Aorta (tissue), 5 donors: Measurements from ENCODE around the gene PPP3R1. TPM values are rescaled to one million over a fixed set of nuclear protein-coding genes. Genes with fewer than 3 reads are reported as not detected.

Experiments
- ATAC-seq: fragments of 200-7000 bp; cut with Tn5 transposase; one replicate; pipeline ENCODE4 v1.9.1; 2022; ENCODE audit warnings: moderate library complexity; ENCODE audit not compliant: low FRiP score
- DNase-seq, 2 donors: peaks; one replicate each; pipeline ENCODE4 v3.0.0-alpha.2; 2020
- H3K27ac ChIP-seq, 2 donors: one replicate each; pipeline ENCODE4 v1.5.1; 2013; ENCODE audit warnings: low read length in 2 of 2, mild to moderate bottlenecking in 2 of 2, moderate library complexity in 2 of 2, control low read depth in 1 of 2, inconsistent platforms in 1 of 2, low read depth in 1 of 2
- H3K27me3 ChIP-seq, 2 donors: one replicate each; pipeline ENCODE4 v1.6.1; 2013; ENCODE audit warnings: control low read depth in 1 of 2, low read length in 1 of 2, mild to moderate bottlenecking in 1 of 2, moderate library complexity in 1 of 2; ENCODE audit not compliant: insufficient read depth in 2 of 2, control insufficient read depth in 1 of 2
- H3K36me3 ChIP-seq, 2 donors: one replicate each; pipeline ENCODE4 v1.6.1; 2013; ENCODE audit warnings: control low read depth in 1 of 2, low read length in 1 of 2, mild to moderate bottlenecking in 1 of 2; ENCODE audit not compliant: insufficient read depth in 2 of 2, control insufficient read depth in 1 of 2
- H3K4me1 ChIP-seq, 2 donors: one replicate each; pipeline ENCODE4 v1.6.1; 2013; ENCODE audit warnings: low read length in 2 of 2, control low read depth in 1 of 2, mild to moderate bottlenecking in 1 of 2, moderate library complexity in 1 of 2; ENCODE audit not compliant: insufficient read depth in 2 of 2, control insufficient read depth in 1 of 2
- H3K4me3 ChIP-seq, 2 donors: one replicate each; pipeline ENCODE4 v1.5.1; 2013; ENCODE audit warnings: low read length in 2 of 2, control low read depth in 1 of 2, mild to moderate bottlenecking in 1 of 2
- H3K9me3 ChIP-seq: one replicate; pipeline ENCODE4 v1.6.1; 2013; ENCODE audit warnings: mild to moderate bottlenecking, low read length; ENCODE audit not compliant: control insufficient read depth
- WGBS, 2 donors: extraction: QIAGEN DNeasy Blood & Tissue Kit; methylation state at CpG; one replicate each; pipeline ENCODE4 v1.1.7; 2013; 5-methylcytosine and 5-hydroxymethylcytosine counted together
- intact Hi-C, 2 donors: fragments of 100-400 bp; cut with DNase I; formaldehyde crosslinking; loops; one replicate each; pipeline versions ENCODE4 v1.14.2 to v1.15.0; 2022
- long read RNA-seq, 2 donors: library from polyadenylated mRNA; unstranded; transcript quantifications; one replicate each; pipeline ENCODE4 v2.0.0, GENCODE V29; 2020 to 2021
- polyA plus RNA-seq, 2 donors: library from polyadenylated mRNA; stranded (reverse); fragments of 200-250 nt; gene quantifications; one replicate each; pipeline ENCODE4 v1.2.3, GENCODE V29; 2013
- total RNA-seq, 2 donors: library from RNA; stranded (reverse); fragmentation: NEBNext Ultra II Directional; extraction: Animal tissue kit (Norgen Biotek cat#: 25700); gene quantifications; one replicate each; pipeline ENCODE4 v1.2.1, GENCODE V29; 2021
- donor health status: healthy with polysubstance abuse.
- donor health status: Bipolar disorder and iron deficiency.
- donor health status: DM: no; HTN: no; CAD: no.
- donor health status: DM: no; HTN: no; CAD: no.
- donor health status: DM: yes; HTN: yes; CAD: no.

Gene PPP3R1
- 10 to 100 TPM; 50.4 to 51.0 TPM for total RNA-seq
- 10 to 100 TPM; 16.6 to 22.5 TPM for polyA plus RNA-seq
- long read RNA-seq, donor 1, partial matches to known transcripts, result 0 of 4 reads
- long read RNA-seq, donor 1, other reads (novel, unspliced or antisense), result 4 of 4 reads
- long read RNA-seq, donor 2, partial matches to known transcripts, result 2 of 7 reads
- long read RNA-seq, donor 2, other reads (novel, unspliced or antisense), result 4 of 7 reads

GRCh38 chr2:68252400-68253218, at the start of gene PPP3R1:
PPP3R1 (minus strand) TSS chr2:68252532; CDS start chr2:68252127, 405 bp downstream.
- H3K4me1 ChIP-seq, result peaks cover 0 to 4% of the 10 kb centered on the region in 2 donors
- peak; percentile 97 for ATAC-seq
- DNase-seq, result peak; percentile 98 to 99
- WGBS, 2 donors, result 0% methylated on average over 48 to 79 of the region's 79 CpGs
- no peaks in the 10 kb centered on the region for H3K36me3 ChIP-seq
- peak within 1 kb of the TSS; percentile 98 to 100 for H3K4me3 ChIP-seq
- H3K9me3 ChIP-seq, result no peaks in the 10 kb centered on the region
- H3K27me3 ChIP-seq, result peaks cover 0 to 2% of the 10 kb centered on the region in 2 donors
- intact Hi-C loops, result loop anchor here (1.0 to 10.0 kb wide), 3 partner anchors 55 to 572 kb away; partner anchors contain the start of gene PNO1 (in 1 of the 2)
- H3K27ac ChIP-seq, result peak within 1 kb of the TSS; percentile 80 to 99

DNA sequence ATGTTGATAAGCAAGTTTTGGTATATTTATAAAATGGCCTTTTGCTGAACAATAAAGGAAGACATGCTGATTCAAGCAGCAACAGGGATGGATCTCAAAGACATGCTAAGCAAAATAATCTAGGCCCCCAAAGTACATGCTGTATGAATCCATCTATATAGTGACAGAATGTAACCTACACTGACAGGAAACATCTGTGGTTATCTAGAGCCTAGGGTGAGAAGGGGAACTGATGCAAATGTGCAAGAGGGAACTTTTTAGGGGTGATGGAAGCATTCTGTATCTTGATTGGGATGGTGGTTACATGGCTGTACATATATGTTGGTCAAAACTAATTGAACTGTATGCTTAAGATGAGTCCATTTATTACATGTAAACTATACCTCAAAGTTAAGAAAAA, 43.2 kb upstream of the PPP3R1 start:
- Histone ChIP-seq H3K4me3 (no peak overlapping the region), H3K27me3 (no peaks in the 10 kb centered on the region), H3K36me3 (no peaks in the 10 kb centered on the region), H3K27ac (no peak overlapping the region), H3K4me1 (no peaks in the 10 kb centered on the region), H3K9me3 (no peaks in the 10 kb centered on the region)
- no peak for DNase-seq
- intact Hi-C loops, result no loop called here
- no peak for ATAC-seq

GRCh38 chr2:68294913-68295312, 42.6 kb upstream of the PPP3R1 start:
- no peak for ATAC-seq
- 45 to 47% methylated on average over 2 of the region's 2 CpGs for WGBS, 2 donors

DNA sequence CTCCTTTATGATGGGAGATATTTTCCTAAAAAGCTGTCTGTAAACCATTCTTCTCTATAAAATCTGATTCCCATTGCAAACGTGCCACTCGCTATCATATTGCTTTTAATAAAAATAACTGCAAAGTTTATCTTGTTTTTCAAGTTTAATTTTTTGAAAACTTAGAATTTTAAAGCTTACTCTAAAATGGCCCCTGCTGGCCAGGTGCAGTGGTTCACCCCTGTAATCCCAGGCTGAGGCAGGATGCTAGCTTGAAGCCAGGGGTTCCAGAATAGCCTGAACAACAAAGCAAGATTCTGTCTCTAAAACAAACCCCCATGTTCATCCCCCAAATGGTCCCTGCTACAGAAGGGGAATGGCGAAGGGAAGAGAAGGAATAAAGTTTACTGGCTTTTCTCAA, 41.9 kb upstream of the PPP3R1 start:
- no peak overlapping the region for H3K27ac ChIP-seq
- no peaks in the 10 kb centered on the region for H3K27me3 ChIP-seq
- intact Hi-C loops, result no loop called here
- no peaks in the 10 kb centered on the region for H3K9me3 ChIP-seq
- H3K4me3 ChIP-seq, result no peak overlapping the region
- ATAC-seq (no peak), DNase-seq (no peak)
- no peaks in the 10 kb centered on the region for H3K36me3 ChIP-seq
- H3K4me1 ChIP-seq, result no peaks in the 10 kb centered on the region
- 83% methylated on average over 3 of the region's 3 CpGs for WGBS, 2 donors

More at GRCh38 chr2:68294913-68295312, 42.6 kb upstream of the PPP3R1 start:
- no peak for DNase-seq
- Histone ChIP-seq H3K27ac (no peak overlapping the region), H3K36me3 (no peaks in the 10 kb centered on the region), H3K4me1 (no peaks in the 10 kb centered on the region), H3K9me3 (no peaks in the 10 kb centered on the region), H3K4me3 (no peak overlapping the region), H3K27me3 (no peaks in the 10 kb centered on the region)
- intact Hi-C loops, result no loop called here

DNA sequence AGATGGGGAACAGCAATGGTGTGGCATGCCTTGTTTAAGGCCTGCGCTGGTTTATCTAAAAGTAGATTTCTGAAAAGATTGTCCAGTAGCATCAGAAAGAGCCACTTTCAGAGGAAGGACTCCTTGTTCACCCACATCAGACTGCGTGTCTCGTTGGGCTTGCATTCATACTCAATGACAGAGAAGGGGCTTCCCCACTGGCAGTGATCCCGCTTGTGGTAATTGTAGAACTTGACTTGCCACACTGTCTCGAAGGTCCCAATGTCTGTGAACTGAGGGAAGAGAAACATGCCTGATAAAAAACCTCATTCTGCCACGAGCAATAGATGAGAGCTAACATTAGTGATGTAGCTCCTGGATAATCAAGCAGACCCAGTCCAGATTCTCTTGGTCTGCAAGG, 41.4 kb upstream of the PPP3R1 start:
- H3K27me3 ChIP-seq, result no peaks in the 10 kb centered on the region
- no peaks in the 10 kb centered on the region for H3K9me3 ChIP-seq
- 84 to 86% methylated on average over 6 of the region's 6 CpGs for WGBS, 2 donors
- ATAC-seq (no peak), DNase-seq (no peak)
- intact Hi-C loops, result no loop called here
- H3K27ac ChIP-seq, result no peak overlapping the region
- H3K4me3 ChIP-seq, result no peak overlapping the region
- no peaks in the 10 kb centered on the region for H3K36me3 ChIP-seq
- H3K4me1 ChIP-seq, result no peaks in the 10 kb centered on the region

DNA sequence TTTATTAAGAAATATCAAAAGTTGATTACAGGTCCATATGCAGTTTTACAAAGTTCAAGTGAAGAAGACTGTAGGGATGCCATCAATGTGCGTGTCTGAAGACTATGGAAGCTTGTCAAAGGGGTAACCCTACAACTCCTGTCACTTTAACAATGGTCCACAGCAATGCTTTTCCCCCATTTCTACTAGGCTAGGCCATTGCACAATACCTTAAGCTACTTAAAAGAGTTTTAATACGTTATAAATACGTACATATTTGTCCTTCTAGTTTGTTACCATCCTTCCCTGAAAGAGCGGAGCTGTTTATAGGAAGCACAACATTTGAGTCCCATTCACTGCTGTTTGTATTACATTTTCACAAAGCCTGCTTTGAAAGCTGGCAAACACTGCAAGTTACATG, 40.7 kb upstream of the PPP3R1 start:
- Histone ChIP-seq H3K4me3 (no peak overlapping the region), H3K27ac (no peak overlapping the region), H3K4me1 (no peaks in the 10 kb centered on the region), H3K36me3 (no peaks in the 10 kb centered on the region), H3K27me3 (no peaks in the 10 kb centered on the region), H3K9me3 (no peaks in the 10 kb centered on the region)
- DNase-seq (no peak), ATAC-seq (no peak)
- 92 to 94% methylated on average over 4 of the region's 4 CpGs for WGBS, 2 donors
- intact Hi-C loops, result no loop called here

GRCh38 chr2:68292108-68292710, 39.9 kb upstream of the PPP3R1 start:
- no peaks in the 10 kb centered on the region for H3K4me1 ChIP-seq
- WGBS, 2 donors, result 49 to 52% methylated on average over 3 of the region's 3 CpGs
- H3K27ac ChIP-seq, result no peak overlapping the region
- no peak for DNase-seq
- no peaks in the 10 kb centered on the region for H3K36me3 ChIP-seq
- H3K4me3 ChIP-seq, result no peak overlapping the region
- ATAC-seq, result no peak
- intact Hi-C loops, result no loop called here
- no peaks in the 10 kb centered on the region for H3K27me3 ChIP-seq
- H3K9me3 ChIP-seq, result no peaks in the 10 kb centered on the region

DNA sequence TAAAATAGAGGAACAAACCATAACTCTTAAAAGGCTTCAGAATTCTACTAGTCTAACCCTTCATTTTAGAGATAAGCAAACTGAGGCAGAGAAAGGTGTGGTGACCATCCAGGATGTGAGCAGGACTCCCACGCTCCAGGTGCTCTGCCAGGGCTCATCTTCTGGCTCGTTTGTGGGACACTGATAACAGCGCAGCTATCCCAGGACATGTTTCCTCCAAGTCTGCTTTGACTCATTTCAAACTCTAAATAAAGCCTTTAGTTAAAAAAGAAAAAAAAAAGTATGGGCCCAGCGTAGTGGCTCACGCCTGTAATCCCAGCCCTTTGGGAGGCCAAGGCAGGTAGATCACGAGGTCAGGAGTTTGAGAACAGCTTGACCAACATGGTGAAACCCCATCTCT, 39.0 kb upstream of the PPP3R1 start:
- 76 to 84% methylated on average over 6 of the region's 6 CpGs for WGBS, 2 donors
- intact Hi-C loops, result no loop called here
- no peak overlapping the region for H3K27ac ChIP-seq
- no peak overlapping the region for H3K4me3 ChIP-seq
- no peaks in the 10 kb centered on the region for H3K27me3 ChIP-seq
- H3K9me3 ChIP-seq, result no peaks in the 10 kb centered on the region
- ATAC-seq (no peak), DNase-seq (no peak)
- H3K36me3 ChIP-seq, result no peaks in the 10 kb centered on the region
- H3K4me1 ChIP-seq, result no peaks in the 10 kb centered on the region
